H1 (cell line): ENCODE results near the gene DNAJC9. TPM values are rescaled to one million over a fixed set of nuclear protein-coding genes. Genes with fewer than 3 reads are reported as not detected.
A peak's percentile ranks its signal among the peaks of the same experiment; 100 is the strongest.

Experiments
- CTCF ChIA-PET: fragments of 300-600 bp; sonication (Branson Sonifier 250); formaldehyde crosslinking; loops from one replicate; lab custom pipeline; 2021; ENCODE audit not compliant: partially characterized antibody; lab: Charles Lee
- POLR2A ChIA-PET: fragments of 300-600 bp; sonication (Branson Sonifier 250); formaldehyde crosslinking; loops from one replicate; lab custom pipeline; 2021; ENCODE audit warnings: inconsistent platforms; ENCODE audit not compliant: partially characterized antibody; lab: Charles Lee
- DNase-seq, 2 experiments: peaks; one replicate each; pipeline versions ENCODE4 v3.0.0 to v3.0.0-alpha.2; 2010 to 2022; ENCODE audit warnings: low spot score in 2 of 2, low read depth in 1 of 2, mixed read lengths in 1 of 2
- FAIRE-seq: peaks from 2 replicates; lab custom pipeline; 2011; peaks lifted over from hg19 to GRCh38; lab: Jason Lieb, UNC
- H2AFZ ChIP-seq: 2 replicates; pipeline ENCODE4 v1.8.1; 2012; ENCODE audit warnings: low read length, inconsistent platforms
- H2AK5ac ChIP-seq: 2 replicates; pipeline ENCODE4 v1.6.1; 2013; ENCODE audit warnings: low read depth, low read length
- H2BK120ac ChIP-seq: replicated peaks from 2 replicates; pipeline ENCODE3; 2013; ENCODE audit warnings: low read depth, low read length, inconsistent platforms
- H2BK12ac ChIP-seq: 2 replicates; pipeline ENCODE4 v1.6.1; 2013; ENCODE audit warnings: low read depth, low read length
- H2BK15ac ChIP-seq: 2 replicates; pipeline ENCODE4 v1.6.1; 2013; ENCODE audit warnings: low read length
- H2BK20ac ChIP-seq: 2 replicates; pipeline ENCODE4 v1.6.1; 2013; ENCODE audit warnings: low read length
- H2BK5ac ChIP-seq: 2 replicates; pipeline ENCODE4 v1.6.1; 2013; ENCODE audit warnings: low read depth, low read length
- H3K14ac ChIP-seq: 2 replicates; pipeline ENCODE4 v1.6.1; 2013; ENCODE audit warnings: inconsistent platforms; ENCODE audit not compliant: insufficient read length
- H3K18ac ChIP-seq: 2 replicates; pipeline ENCODE4 v1.6.1; 2013; ENCODE audit warnings: low read length; ENCODE audit errors: extremely low read depth
- H3K23ac ChIP-seq: 2 replicates; pipeline ENCODE4 v1.6.1; 2013; ENCODE audit warnings: inconsistent platforms; ENCODE audit not compliant: insufficient read length
- H3K23me2 ChIP-seq: 2 replicates; pipeline ENCODE4 v1.6.1; 2013; ENCODE audit warnings: low read depth, low read length
- H3K27ac ChIP-seq: 2 replicates; pipeline ENCODE4 v1.6.1; 2011; ENCODE audit warnings: low read depth, low read length, inconsistent platforms
- H3K27me3 ChIP-seq, 4 experiments: replicated peaks in 1 of 4; 1 replicate in 1 of 4; 2 replicates in 3 of 4; pipeline versions ENCODE4 v1.6.1 to v1.8.1; 2011 to 2013; ENCODE audit warnings: low read length in 3 of 4, mild to moderate bottlenecking in 3 of 4, inconsistent platforms in 2 of 4, mixed read lengths in 2 of 4, moderate library complexity in 1 of 4; ENCODE audit not compliant: control insufficient read depth in 3 of 4, insufficient read depth in 3 of 4; ENCODE audit errors: extremely low read depth in 1 of 4
- H3K36me3 ChIP-seq, 4 experiments: 2 replicates each; pipeline versions ENCODE4 v1.6.1 to v1.8.1; 2011 to 2013; ENCODE audit warnings: mild to moderate bottlenecking in 4 of 4, low read length in 3 of 4, moderate library complexity in 2 of 4, control low read depth in 1 of 4, inconsistent platforms in 1 of 4; ENCODE audit not compliant: insufficient read depth in 4 of 4, control insufficient read depth in 2 of 4
- H3K4ac ChIP-seq: replicated peaks from 2 replicates; pipeline ENCODE3; 2013; ENCODE audit warnings: low read length, low read depth, mixed read lengths, inconsistent platforms; ENCODE audit not compliant: insufficient read length
- H3K4me1 ChIP-seq, 4 experiments: replicated peaks in 1 of 4; 1 replicate in 1 of 4; 2 replicates in 3 of 4; pipeline versions ENCODE4 v1.6.1 to v1.8.1; 2011 to 2013; ENCODE audit warnings: low read length in 3 of 4, inconsistent platforms in 2 of 4, mixed read lengths in 1 of 4; ENCODE audit not compliant: insufficient read depth in 4 of 4, control insufficient read depth in 3 of 4
- H3K4me2 ChIP-seq, 2 experiments: 2 replicates each; pipeline versions ENCODE4 v1.6.1 to v1.8.1; 2011 to 2013; ENCODE audit warnings: low read depth in 2 of 2, low read length in 2 of 2, control low read depth in 1 of 2, inconsistent platforms in 1 of 2, mild to moderate bottlenecking in 1 of 2; ENCODE audit not compliant: insufficient read depth in 1 of 2
- H3K4me3 ChIP-seq, 4 experiments: fragments of 200-600, 300-600 bp in 1 of 4; sonication (generic), shearing (Covaris generic), sonication (Bioruptor Twin) in 1 of 4; 2 replicates each; pipeline versions ENCODE4 v1.5.1 to v1.8.1; 2011 to 2016; ENCODE audit warnings: low read length in 4 of 4, low read depth in 3 of 4, control low read depth in 2 of 4, inconsistent platforms in 2 of 4, mild to moderate bottlenecking in 2 of 4, mixed read lengths in 1 of 4, moderate library complexity in 1 of 4; ENCODE audit not compliant: insufficient read depth in 2 of 4; ENCODE audit errors: extremely low read depth in 1 of 4
- H3K56ac ChIP-seq: replicated peaks from 2 replicates; pipeline ENCODE3; 2013; ENCODE audit warnings: low read depth, mild to moderate bottlenecking, mixed read lengths, low read length, inconsistent platforms; ENCODE audit not compliant: insufficient read length
- H3K79me1 ChIP-seq: 2 replicates; pipeline ENCODE4 v1.6.1; 2013; ENCODE audit warnings: low read depth, low read length, control low read depth
- H3K79me2 ChIP-seq, 2 experiments: 2 replicates each; pipeline versions ENCODE4 v1.6.1 to v1.8.1; 2012 to 2013; ENCODE audit warnings: low read length in 2 of 2, mild to moderate bottlenecking in 2 of 2, inconsistent platforms in 1 of 2; ENCODE audit not compliant: insufficient read depth in 2 of 2, control insufficient read depth in 1 of 2
- H3K9ac ChIP-seq, 4 experiments: replicated peaks in 1 of 4; 1 replicate in 1 of 4; 2 replicates in 3 of 4; pipeline versions ENCODE4 v1.6.1 to v1.8.1; 2011 to 2013; ENCODE audit warnings: low read depth in 3 of 4, low read length in 3 of 4, control low read depth in 2 of 4, mild to moderate bottlenecking in 2 of 4, moderate library complexity in 2 of 4, inconsistent platforms in 1 of 4; ENCODE audit errors: extremely low read depth in 1 of 4
- H3K9me3 ChIP-seq, 2 experiments: 2 replicates each; pipeline versions ENCODE4 v1.6.1 to v1.8.1; 2012 to 2013; ENCODE audit warnings: mild to moderate bottlenecking in 2 of 2, moderate library complexity in 2 of 2, control low read depth in 1 of 2, inconsistent platforms in 1 of 2, low read depth in 1 of 2, low read length in 1 of 2, mixed read lengths in 1 of 2; ENCODE audit not compliant: insufficient read depth in 2 of 2
- H4K20me1 ChIP-seq, 2 experiments: replicated peaks in 1 of 2; 2 replicates each; pipeline versions ENCODE3 to v1.8.1; 2011 to 2013; ENCODE audit warnings: inconsistent platforms in 2 of 2, low read length in 2 of 2, mild to moderate bottlenecking in 1 of 2; ENCODE audit not compliant: insufficient read depth in 2 of 2, control insufficient read depth in 1 of 2
- H4K5ac ChIP-seq: 2 replicates; pipeline ENCODE4 v1.6.1; 2013; ENCODE audit warnings: low read length, low read depth, mixed read lengths, inconsistent platforms; ENCODE audit not compliant: insufficient read length
- H4K8ac ChIP-seq: 2 replicates; pipeline ENCODE4 v1.8.0; 2013; ENCODE audit warnings: mild to moderate bottlenecking, moderate library complexity, low read length, inconsistent platforms; ENCODE audit not compliant: insufficient read depth; ENCODE audit errors: extremely low read depth
- H4K91ac ChIP-seq: replicated peaks from 2 replicates; pipeline ENCODE3; 2013; ENCODE audit warnings: low read length, mixed read lengths, inconsistent platforms; ENCODE audit not compliant: insufficient read length
- EP300 ChIP-seq, 2 experiments: IDR thresholded peaks; 1 replicate in 1 of 2; 2 replicates in 1 of 2; pipeline ENCODE4 v1.6.1; 2011 to 2012; ENCODE audit warnings: low read depth in 2 of 2, low read length in 2 of 2, mild to moderate bottlenecking in 2 of 2, borderline replicate concordance in 1 of 2, inconsistent platforms in 1 of 2, moderate library complexity in 1 of 2
- HDAC2 ChIP-seq, 2 experiments: fragments of 300-600 bp in 1 of 2; sonication (generic) in 1 of 2; IDR thresholded peaks; 2 replicates each; pipeline ENCODE4 v1.6.1; 2011 to 2012; ENCODE audit warnings: low read depth in 2 of 2, low read length in 2 of 2, mild to moderate bottlenecking in 2 of 2, moderate library complexity in 2 of 2, borderline replicate concordance in 1 of 2, inconsistent platforms in 1 of 2
- POLR2AphosphoS5 ChIP-seq: IDR thresholded peaks from 2 replicates; pipeline ENCODE4 v1.6.1; 2011; ENCODE audit warnings: low read depth, low read length
- WGBS, 2 experiments: shearing (Covaris generic) in 1 of 2; methylation state at CpG; one replicate each; pipeline versions ENCODE4 v1.1.6 to v1.1.7; 2013 to 2015; ENCODE audit warnings: low lambda C conversion rate in 2 of 2, mixed read lengths in 2 of 2, inconsistent platforms in 1 of 2, low coverage in 1 of 2, missing lambda C conversion rate in 1 of 2; ENCODE audit not compliant: insufficient replicate concordance in 2 of 2, insufficient coverage in 1 of 2, insufficient read length in 1 of 2; ENCODE audit errors: extremely low coverage in 1 of 2, missing lambda C conversion rate in 1 of 2; 5-methylcytosine and 5-hydroxymethylcytosine counted together
- polyA plus RNA-seq, 7 experiments: library from polyadenylated mRNA; depleted of rRNA in 3 of 7; stranded (reverse) in 5 of 7; unstranded in 2 of 7; fragments of >200 nt in 5 of 7; fragments of 200-250 nt in 2 of 7; gene quantifications; 1 replicate in 5 of 7; 2 replicates in 1 of 7; 4 replicates in 1 of 7; pipeline versions ENCODE4 v1.2.1 to v1.2.3, GENCODE V29; 2011 to 2013; ENCODE audit warnings: missing spikeins in 2 of 7, mixed read lengths in 2 of 7
- total RNA-seq: library from RNA; stranded (reverse); fragmentation: NEBNext Ultra II Directional; extraction: Animal tissue kit (Norgen Biotek cat#: 25700); gene quantifications from 2 replicates; pipeline ENCODE4 v1.2.1, GENCODE V29; 2021

DNAJC9 gene
- total and polyA plus RNA-seq, 2 of the 8 experiments (the other 6 are each of a cell fraction or from before 2014, with no cell fraction given): 26.0 to 32.2 TPM

- H3K9me3 ChIP-seq: no peaks in the 10 kb centered on the region
- H3K18ac ChIP-seq: peak overlapping the region; percentile 90; the same call in 1 of the 2 replicates
- H2BK5ac ChIP-seq: peak overlapping the region; percentile 84
- no peak overlapping the region for H2BK15ac ChIP-seq
- FAIRE-seq: no peak
- no peak overlapping the region for H2BK20ac ChIP-seq
- peak overlapping the region; percentile 44 for H4K5ac ChIP-seq
- H3K4me3 ChIP-seq: peak overlapping the region; percentile 90 to 99 (median 97)
- no peak overlapping the region for H3K23ac ChIP-seq
- H4K91ac ChIP-seq: no peak overlapping the region
- no peak for DNase-seq
- H2BK12ac ChIP-seq: 0 out of 2 replicates have a peak overlapping the region, but pooled peaks have one; percentile 56
- peaks cover 0 to 18% (median 12%) of the 10 kb centered on the region in 4 experiments; a peak in 3 of 8 replicates for H3K36me3 ChIP-seq
- peak overlapping the region; percentile 92 to 98 for H3K4me2 ChIP-seq
- H2AFZ ChIP-seq: no peak overlapping the region
- no peaks in the 10 kb centered on the region for H3K27me3 ChIP-seq
- POLR2A ChIA-PET: interaction anchor here (0.6 to 5.1 kb wide), 12 partner anchors 12 to 355 kb away, joined by 3 to 45 read pairs (median 3); partner anchors contain the start of genes ANXA7 and CFAP70
- H3K23me2 ChIP-seq: peaks cover 9% of the 10 kb centered on the region
- TF ChIP-seq EP300 (IDR thresholded peaks at IDR 0.05; ENCODE audit: borderline replicate concordance in 1 of 2, low read depth in 2 of 2, low read length in 2 of 2) (no peak), HDAC2 (IDR thresholded peaks at IDR 0.05; ENCODE audit: borderline replicate concordance in 1 of 2, low read depth in 2 of 2, low read length in 2 of 2) (0 out of 4 replicates have a peak, but pooled peaks of 1 of the 2 experiments have one; percentile 1), POLR2AphosphoS5 (0 out of 2 replicates have a peak, but pooled peaks have one; percentile 28)
- H3K79me1 ChIP-seq: 0 out of 2 replicates have a peak, but pooled peaks cover 3% of the 10 kb centered on the region
- H3K79me2 ChIP-seq: peaks cover 3 to 54% of the 10 kb centered on the region in 2 experiments; a peak in 2 of 4 replicates
- H3K56ac ChIP-seq: peak overlapping the region; percentile 60
- peak overlapping the region; percentile 93 to 96 (median 96) for H3K9ac ChIP-seq
- H4K8ac ChIP-seq: peak overlapping the region; percentile 89
- peak overlapping the region; percentile 91 for H3K27ac ChIP-seq
- CTCF ChIA-PET: interaction anchor here (0.5 to 1.4 kb wide), 4 partner anchors 11 to 497 kb away, joined by 3 to 4 read pairs (median 4); no protein-coding TSS in a partner anchor
- H3K4me1 ChIP-seq: peaks cover 0 to 4% (median 3%) of the 10 kb centered on the region in 4 experiments; a peak in 4 of 7 replicates
- WGBS, 2 experiments: 27% methylated on average over 23 of the region's 23 CpGs; no CpG with 5 or more reads in 1 of the 2 experiments
- H2AK5ac ChIP-seq: peak overlapping the region; percentile 93; the same call in 1 of the 2 replicates
- no peaks in the 10 kb centered on the region for H4K20me1 ChIP-seq
- H3K4ac ChIP-seq: peak overlapping the region; percentile 19
- H3K14ac ChIP-seq: no peak overlapping the region
- H2BK120ac ChIP-seq: no peak overlapping the region
Measured at GRCh38 chr10:73251683-73252444, 4.8 kb upstream of the DNAJC9 start.
